NCI-H446 (cell line): ENCODE data around the gene CAPN2.
A peak's percentile ranks its signal among the peaks of the same experiment; 100 is the strongest.
"Not testable (repeated sequence)": the region's sequence is repeated elsewhere in the genome, so short reads cannot be mapped to it uniquely, and the experiment has no call there.

ENCODE experiments used
- DNase-seq, 2 experiments: peaks; one replicate each; lab custom pipeline; 2025; lab: John Stamatoyannopoulos, UW

CAPN2 gene

DNA sequence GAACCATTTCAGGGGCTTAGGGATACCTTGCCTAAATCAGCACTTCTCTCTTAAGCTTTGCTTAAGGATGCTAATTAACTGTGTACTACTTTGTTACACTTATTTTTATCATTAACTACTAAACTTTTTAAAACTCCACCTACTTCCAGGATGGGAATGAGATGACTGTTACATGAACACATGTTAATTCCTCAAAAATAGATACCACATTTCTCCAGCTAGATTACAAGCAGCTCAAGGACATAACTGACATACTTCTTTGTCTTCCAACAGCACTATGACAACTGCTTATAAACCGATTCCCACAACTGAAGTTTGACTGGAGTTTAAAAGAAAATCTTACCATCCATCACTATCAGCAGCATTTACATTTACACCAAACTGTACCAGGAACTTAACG, 79.7 kb downstream of the CAPN2 start:
- no peak for DNase-seq

DNA sequence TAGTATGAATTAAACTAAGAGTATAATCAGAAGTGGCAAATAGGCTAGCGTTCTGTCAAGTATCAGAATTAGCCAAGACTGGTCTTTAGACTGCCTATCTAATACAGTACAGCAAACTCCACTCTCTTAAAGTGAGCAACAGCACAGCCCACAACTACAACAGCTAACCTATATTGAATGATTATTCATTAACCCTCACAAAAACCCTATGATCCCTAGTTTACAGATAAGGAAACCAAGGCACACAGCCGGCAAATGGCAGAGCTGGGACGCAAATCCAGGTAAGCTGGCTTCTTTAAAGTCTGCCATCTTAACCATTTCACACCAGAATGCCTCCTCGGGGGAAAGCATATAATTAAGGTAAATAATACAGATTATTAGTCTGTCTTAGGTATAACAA, 81.4 kb downstream of the CAPN2 start:
- no peak for DNase-seq

DNA sequence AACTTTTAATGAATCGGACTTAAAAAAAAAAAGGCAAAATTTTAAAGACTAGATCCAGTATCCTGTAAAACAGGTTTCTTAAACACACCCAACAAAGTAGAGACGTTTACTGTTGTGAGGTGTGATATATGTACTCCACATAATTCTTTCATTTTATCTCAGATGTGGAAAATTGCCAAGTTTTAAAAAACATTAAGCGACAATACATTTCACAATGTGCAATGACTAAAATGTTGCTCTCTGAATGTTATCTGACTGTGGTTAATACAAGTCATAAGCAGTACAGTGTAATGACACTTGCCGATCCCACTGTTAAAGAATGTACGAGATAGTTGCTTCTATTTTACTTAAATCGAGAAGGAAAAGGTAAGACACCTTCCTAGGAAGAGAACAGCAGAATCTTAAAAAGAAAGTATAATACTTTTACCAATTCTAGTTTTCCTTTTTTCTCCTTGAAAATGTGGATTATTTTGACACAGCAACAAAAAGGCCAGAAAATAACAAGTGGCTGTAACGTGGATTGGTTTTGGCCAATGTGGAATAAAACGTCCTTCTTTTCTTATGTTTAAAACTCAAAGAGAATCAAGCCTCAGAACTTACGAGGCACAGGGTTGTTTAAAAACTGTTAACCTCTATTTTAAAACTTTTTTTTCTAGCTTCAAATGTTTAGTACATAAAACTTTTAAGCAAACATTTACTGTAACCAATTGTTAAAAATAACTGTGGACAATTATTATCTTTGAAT, 82.0 kb downstream of the CAPN2 start:
- no peak for DNase-seq

DNA sequence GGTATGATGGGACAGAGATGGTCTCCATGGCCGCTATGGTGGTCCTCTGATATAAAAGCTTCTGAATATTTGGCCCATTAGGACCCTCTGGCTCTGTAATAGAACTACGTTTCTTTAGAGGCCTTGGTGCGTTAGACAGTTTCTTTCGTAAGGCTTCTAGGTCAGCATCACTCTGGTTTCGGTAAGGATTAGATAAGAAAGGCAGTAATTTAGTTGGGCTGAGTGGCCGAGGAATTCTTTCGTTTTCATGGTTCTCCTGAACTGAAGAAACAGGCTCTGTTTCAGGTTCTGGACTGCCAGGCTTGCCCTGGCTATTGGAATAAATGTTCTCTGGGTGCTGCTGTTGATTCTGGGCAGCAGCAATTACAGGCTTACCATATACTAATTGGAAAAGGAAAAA, 83.9 kb downstream of the CAPN2 start:
- DNase-seq = no peak

DNA sequence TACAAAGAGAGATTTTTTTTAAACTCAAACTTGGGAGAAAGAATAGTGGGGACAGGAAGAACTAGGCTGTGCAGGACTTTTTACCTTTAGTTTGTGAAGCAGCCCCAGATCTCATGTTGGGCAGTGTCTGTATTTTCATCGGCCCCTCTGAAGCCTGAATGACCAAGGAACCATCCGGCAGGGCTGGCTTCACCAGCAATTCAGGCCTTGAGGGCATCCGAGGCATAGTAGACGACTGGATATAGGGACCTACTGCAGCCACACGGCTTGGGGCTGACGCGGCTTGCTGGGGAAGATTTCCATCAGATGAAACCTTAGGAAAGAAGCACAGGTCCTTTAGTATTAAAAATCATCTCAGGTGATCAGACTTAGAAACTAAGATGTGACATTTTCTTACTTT, 89.7 kb downstream of the CAPN2 start:
- no peak for DNase-seq

DNA sequence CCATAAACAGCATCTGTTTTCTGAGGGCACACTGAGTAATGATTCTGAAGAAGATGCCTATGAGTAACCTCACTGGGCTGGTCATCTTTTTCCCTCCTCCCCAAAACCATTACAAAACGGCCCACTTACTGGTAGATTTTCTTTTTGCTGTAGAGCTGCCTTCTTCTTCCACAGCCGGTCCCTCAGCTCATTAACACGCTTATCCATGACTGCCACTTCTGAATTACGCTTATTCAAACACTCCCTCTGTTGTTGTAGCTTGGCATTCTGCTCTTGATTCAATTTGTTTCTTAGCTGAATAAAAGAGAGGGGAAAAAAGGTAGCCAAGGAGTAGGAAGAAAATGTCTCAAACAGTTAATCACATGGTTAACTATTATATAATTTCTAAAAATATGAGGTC, 90.3 kb downstream of the CAPN2 start:
- no peak for DNase-seq

DNA sequence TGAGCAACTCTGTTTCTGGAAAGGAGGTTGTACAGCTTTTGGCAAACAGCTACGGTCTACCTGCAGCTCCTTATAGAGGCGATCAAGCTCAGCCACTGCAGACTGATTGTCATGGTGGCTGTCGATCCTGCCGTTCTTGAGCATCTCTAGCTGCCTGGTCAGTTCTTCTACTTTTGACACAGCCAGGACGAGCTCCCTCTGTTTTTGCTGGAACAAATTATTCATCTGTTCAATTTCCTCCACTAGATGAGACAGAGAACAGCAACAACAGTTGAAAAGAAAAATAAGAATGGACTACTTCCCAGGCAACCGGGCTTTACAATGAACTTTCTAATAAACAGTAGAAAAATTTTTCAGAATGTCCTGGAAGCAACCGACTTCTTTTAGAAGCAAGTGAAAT, 90.9 kb downstream of the CAPN2 start:
- no peak for DNase-seq

DNA sequence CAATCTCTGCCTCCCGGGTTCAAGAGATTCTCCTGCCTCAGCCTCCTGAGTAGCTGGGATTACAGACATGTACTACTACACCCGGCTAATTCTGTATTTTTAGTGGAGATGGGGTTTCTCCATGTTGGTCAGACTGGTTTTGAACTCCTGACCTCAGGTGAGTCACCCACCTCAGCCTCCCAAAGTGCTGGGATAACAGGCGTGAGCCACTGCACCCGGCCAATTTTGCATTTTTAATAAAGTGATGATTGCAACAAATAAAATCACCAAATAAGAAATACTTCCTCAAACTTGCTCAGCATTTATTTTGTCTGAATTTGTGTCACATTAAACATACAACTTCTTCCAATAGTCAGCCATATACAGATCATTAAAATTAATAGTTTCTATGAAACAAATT, 97.6 kb downstream of the CAPN2 start:
- DNase-seq = not testable (repeated sequence)

DNA sequence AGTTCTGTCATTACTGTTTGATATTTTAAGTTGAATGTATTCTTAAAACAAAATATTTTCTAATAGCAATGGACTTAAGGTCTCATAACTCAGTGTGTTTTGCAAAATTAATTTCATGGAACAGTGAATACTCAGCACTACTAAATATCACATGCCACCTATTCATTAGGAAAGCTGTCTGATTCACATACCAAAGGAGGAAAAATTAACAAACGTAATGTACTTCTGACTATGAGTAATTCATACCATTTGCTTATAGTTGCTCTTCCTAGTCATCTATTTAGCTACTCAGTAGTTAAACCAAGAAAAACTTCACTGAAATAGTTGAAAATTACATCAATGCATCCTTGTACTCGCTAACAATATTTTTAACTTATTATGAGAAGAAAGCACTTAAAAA, 98.2 kb downstream of the CAPN2 start:
- no peak for DNase-seq

DNA sequence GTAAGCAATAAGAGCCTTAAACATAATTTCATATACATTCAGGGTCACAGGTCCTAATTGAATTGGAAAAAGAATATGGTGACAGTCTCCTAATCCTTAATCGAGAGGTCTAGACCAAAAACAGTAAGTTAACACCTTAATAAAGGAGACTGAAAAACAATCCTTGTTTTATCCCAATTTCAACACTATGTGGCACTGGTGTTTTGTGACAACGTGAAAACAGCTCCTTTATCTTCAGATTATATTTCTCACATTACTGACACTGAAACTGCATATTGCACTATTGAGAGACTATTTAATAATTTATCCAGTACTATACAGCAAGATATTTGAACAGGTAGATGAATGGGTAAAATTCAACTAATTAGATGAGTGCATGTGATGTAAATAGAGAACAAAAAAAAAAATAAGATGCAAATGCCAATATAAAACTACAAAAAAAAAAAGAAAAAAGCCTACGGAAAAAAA, 99.3 kb downstream of the CAPN2 start:
- DNase-seq = peak in 1 of 2 experiments; percentile 10

DNA sequence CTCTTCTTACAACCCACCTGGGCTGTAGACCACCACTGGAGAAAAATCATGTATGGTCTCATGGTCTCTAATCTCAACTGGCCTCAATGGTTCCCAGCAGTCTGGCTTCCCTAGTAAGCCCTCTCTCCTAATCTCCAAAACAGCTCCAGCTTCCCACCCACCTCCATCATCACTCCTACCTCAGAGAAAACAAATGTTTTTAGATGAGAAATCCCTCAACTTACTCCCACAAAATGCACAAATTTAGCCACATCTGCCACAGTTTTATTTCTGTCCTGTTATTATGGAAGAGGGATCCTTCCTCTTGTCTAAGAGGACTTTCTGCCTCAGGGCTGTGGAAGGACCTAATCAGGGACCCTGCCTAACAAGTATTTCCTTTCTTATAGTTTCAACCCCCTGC, 101.3 kb downstream of the CAPN2 start:
- DNase-seq = no peak

DNA sequence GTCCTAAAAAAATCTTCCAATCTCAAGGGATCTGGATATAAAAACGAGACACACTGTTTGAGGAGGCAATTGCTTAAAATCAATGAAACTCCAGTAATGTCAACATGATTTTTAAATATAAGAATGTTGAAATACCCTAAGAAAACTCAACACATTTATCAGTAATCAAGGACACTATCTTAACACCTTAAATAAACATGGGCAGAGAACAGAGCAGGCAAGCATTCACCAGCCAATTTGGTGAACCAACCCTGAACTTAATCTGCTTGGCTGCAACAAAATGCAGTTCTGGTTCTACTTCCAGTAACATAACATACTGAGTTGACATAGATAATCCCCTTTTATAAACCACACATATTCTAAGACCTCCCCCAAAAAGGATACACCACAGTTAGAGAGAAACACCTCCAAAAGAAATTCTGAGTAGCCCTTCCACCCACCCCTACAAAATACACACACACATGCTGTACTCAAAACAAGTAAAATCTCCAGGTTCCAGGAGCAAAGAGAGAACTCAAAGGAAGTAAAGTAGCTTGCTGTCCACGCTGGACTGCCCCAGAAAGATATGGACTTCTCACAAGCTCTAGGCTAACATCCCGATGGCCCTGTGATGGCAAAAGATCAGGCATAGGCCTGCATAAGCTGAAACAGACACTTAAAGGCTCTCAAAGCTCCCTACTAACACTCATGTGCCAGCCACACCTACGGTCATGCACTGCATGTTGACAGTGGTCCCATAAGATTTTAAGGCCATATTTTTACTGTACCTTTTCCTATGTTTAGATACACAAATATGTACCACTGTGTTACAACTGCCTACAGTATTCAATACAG, 102.9 kb downstream of the CAPN2 start:
- DNase-seq = no peak

DNA sequence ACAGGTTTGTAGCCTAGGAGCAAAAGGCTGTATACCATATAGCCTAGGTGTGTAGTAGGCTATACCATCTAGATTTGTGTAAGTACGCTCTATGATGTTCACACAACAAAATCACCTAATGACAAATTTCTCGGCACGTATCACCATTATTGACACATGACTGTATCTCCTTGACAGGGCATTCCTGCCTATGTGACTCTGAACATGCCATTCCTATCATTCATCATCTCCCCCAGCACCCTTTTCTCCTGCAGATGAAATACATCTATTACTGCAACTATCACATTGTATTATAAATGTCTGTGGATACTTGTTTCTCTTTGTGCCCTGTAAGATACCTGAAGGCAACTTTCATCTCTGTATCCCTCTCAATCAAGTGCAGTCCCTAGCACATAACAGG, 103.5 kb downstream of the CAPN2 start:
- DNase-seq = no peak

DNA sequence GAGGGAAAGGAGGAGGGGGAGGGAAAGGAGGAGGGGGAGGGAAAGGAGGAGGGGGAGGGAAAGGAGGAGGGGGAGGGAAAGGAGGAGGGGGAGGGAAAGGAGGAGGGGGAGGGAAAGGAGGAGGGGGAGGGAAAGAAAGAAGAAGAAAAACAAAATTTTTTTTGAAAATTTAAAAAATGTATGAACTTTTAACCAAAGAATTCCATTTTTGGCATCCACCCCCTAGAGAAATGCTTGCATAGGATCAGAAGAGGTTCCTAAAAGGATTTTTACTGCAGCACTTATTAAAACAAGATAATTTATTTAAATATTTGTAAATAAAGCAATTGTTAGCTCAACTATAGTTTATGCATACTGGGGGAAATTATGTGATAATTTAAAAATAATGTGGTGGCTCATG, 104.9 kb downstream of the CAPN2 start:
- not testable (repeated sequence) for DNase-seq

DNA sequence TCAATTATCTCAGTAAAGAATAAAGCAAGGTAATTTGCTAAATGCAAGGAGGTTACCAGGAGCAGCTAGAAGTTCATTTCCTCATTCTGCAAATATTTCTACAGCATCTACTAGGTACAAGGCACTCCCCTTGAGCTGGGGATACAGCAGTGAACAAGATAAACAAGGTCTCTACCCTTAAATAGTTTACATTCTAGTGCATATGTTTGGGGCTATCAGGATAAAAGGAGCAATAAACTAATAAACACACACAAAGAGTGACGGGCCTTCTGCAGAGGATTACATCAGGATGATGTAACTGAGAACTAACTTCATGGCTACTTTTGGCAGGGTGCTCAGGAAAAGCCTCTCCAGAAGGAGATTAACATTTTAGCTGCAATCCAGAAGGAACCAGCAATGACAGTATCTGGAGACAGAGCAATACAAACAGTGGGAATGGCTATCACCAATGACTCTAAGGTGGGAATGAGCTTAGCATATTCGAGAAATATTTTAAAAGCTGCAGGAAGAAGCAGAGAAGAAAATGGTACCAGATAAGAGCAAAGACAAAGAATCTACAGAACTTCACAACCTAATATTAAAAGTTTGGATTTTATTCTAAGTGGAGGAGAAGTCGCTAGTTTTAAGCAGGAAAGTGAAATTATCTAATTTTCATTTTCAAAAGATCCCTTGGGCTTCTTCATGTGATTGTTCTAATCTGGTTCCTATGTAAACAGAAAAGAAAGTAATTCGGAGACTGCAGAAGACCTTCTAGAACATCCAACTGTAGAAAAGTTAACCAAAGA, 107.6 kb downstream of the CAPN2 start:
- no peak for DNase-seq

DNA sequence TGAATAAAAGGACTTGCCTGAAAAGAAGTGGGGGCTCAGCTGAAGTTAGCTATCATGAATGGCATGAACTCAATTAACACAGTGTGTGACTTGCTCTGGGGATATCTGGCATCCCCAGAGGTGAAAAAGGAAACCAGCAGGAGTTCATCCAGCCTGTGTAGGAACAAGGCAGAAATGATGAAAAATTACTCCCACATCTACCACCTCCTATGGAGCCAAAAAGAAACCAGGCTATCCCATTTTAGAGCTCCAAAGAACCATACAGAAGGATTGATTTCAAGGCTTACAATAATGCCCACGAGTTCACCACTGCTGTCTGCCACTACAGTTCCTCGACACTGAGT, 108.1 kb downstream of the CAPN2 start:
- no peak for DNase-seq

DNA sequence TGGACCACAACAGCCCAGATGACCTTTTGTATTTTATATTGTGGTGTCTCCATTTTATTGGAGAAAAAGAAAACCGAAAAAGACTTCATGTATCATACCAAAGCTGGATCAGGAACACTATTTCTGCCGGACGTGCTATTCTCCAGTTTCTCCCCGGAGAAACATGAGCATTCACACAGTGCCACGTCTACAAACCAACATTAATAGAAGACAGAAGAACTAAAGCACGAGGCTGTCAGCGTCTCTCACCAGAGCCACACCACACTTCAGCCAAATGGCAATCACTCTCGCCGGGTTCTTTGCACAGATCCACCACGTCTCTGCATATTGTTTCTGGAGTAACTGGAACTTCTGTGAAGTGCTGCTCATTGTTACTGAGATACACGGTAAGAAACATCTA, 108.6 kb downstream of the CAPN2 start:
- DNase-seq = no peak

DNA sequence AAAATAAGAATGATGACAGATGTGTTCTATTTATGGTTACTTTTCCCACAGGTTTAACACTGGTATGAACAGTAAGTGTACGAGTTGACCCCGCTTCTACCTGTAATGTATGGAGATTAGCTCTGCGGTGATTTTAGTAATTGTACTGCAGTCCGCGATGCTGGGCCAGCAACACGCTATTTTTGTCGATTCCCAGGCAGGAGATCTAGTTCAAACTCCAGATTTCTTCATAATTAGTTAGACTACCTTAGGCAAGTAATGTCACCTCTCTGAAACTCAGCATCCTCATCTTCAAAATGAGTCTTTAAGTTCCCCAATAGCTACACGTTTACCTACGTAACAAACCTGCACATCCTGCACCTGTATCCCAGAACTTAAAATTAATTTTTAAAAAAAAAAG, 111.9 kb downstream of the CAPN2 start:
- DNase-seq = no peak

DNA sequence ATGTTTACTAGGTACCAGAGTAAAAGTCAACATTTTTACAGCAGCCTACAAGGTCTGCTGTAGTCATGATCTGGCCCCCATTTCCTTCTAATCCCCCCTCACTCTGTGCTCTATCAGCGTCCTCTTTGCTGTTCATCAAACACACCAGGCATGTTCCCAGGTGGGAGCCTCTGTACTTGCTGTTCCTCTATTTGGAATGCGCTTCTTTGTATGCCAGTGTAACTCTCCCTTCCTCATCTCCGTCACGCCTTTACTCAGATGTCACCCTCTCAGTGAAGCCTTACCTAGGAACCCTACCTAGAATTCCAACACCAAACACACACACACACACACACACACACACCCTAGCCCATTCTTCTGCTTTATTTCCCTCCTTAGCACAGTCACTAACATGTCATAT, 112.4 kb downstream of the CAPN2 start:
- no peak for DNase-seq
